Kidney epithelial cell (primary cell): Measurements from ENCODE around the gene ALDH1L2. TPM values are rescaled to one million over a fixed set of nuclear protein-coding genes. Genes with fewer than 3 reads are reported as not detected.
A peak's percentile ranks its signal among the peaks of the same experiment; 100 is the strongest.

ENCODE experiments used
- DNase-seq: peaks from one replicate; pipeline ENCODE4 v3.0.0-alpha.2; 2010; ENCODE audit warnings: low read depth
- H3K27me3 ChIP-seq: 2 replicates; pipeline ENCODE4 v1.6.0; 2011; ENCODE audit warnings: low read length; ENCODE audit not compliant: control insufficient read depth, insufficient read depth
- H3K36me3 ChIP-seq: 2 replicates; pipeline ENCODE4 v1.5.1; 2011; ENCODE audit warnings: low read length; ENCODE audit not compliant: control insufficient read depth, insufficient read depth
- H3K4me3 ChIP-seq: 2 replicates; pipeline ENCODE4 v1.5.1; 2011; ENCODE audit warnings: low read depth, mild to moderate bottlenecking, control low read depth, low read length
- CTCF ChIP-seq: IDR thresholded peaks from 2 replicates; pipeline ENCODE4 v1.5.1; 2011; ENCODE audit warnings: mild to moderate bottlenecking, moderate library complexity, low read length, control low read depth, inconsistent platforms; ENCODE audit not compliant: insufficient read depth, poor library complexity, severe bottlenecking
- total RNA-seq: library from RNA; depleted of rRNA; stranded (reverse); fragments of >200 nt; gene quantifications from 2 replicates; pipeline ENCODE4 v1.2.3, GENCODE V29; 2015

ALDH1L2 gene
- total RNA-seq, 1 donor from 2014 or later = 15.0 TPM

- Histone ChIP-seq H3K27me3 (peaks cover 8% of the 10 kb centered on the region), H3K36me3 (no peaks in the 10 kb centered on the region), H3K4me3 (no peak overlapping the region)
- no peak for DNase-seq
- no peak for TF ChIP-seq CTCF
Observed at GRCh38 chr12:105090361-105090760, 6.1 kb upstream of the ALDH1L2 start.

GRCh38 chr12:105089817-105090216, 5.6 kb upstream of the ALDH1L2 start:
- DNase-seq = no peak
- no peak for TF ChIP-seq CTCF
- H3K36me3 ChIP-seq = no peaks in the 10 kb centered on the region
- peaks cover 8% of the 10 kb centered on the region for H3K27me3 ChIP-seq
- no peak overlapping the region for H3K4me3 ChIP-seq

GRCh38 chr12:105085501-105085900, 1.2 kb upstream of the ALDH1L2 start:
- no peak for TF ChIP-seq CTCF
- H3K36me3 ChIP-seq = no peaks in the 10 kb centered on the region
- no peak for DNase-seq
- H3K27me3 ChIP-seq = no peaks in the 10 kb centered on the region
- no peak overlapping the region for H3K4me3 ChIP-seq

GRCh38 chr12:105083551-105084105, 630 bp downstream of the ALDH1L2 start:
- TF ChIP-seq CTCF = no peak
- DNase-seq = no peak
- Histone ChIP-seq H3K27me3 (no peaks in the 10 kb centered on the region), H3K4me3 (peak overlapping the region; percentile 25), H3K36me3 (no peaks in the 10 kb centered on the region)

- DNase-seq = no peak
- no peak for TF ChIP-seq CTCF
- Histone ChIP-seq H3K27me3 (no peaks in the 10 kb centered on the region), H3K4me3 (no peak overlapping the region), H3K36me3 (no peaks in the 10 kb centered on the region)
Observed at GRCh38 chr12:105083031-105083430, 1.2 kb downstream of the ALDH1L2 start.
